Heart left ventricle (tissue), 13 donors: ENCODE measurements around the gene SHPK.

Experiments used
- POLR2A ChIP-seq, 2 donors: fragments of 450-650 bp; IDR thresholded peaks; one replicate each; pipeline ENCODE4 v1.6.1; 2017; ENCODE audit warnings: antibody characterized with exemption in 2 of 2, mild to moderate bottlenecking in 2 of 2, moderate library complexity in 2 of 2
- TF ChIP-seq, protein P1 (sequence below), 12 donors: fragments of 200-600 bp; sonication (generic) in 4 of 12; IDR thresholded peaks; one replicate each; pipeline versions ENCODE4 v1.5.0 to v1.8.0; 2018 to 2022; ENCODE audit warnings: antibody characterized with exemption in 12 of 12, mild to moderate bottlenecking in 5 of 12
- donor health status: ischemic (EF 13 %, LVEDD 7.1; RV severe dilation, severe dysfunction).
- donor health status: DM: no; HTN: yes; CAD: no.
- donor health status: DM: no; HTN: no; CAD: no.
- donor health status: ischemic (EF 25% LVEDD 6.9; RV normal size, moderate dysfunction).
- donor health status: ischemic (EF 25% LVEDD 5.7; RV mildly dilated, moderate dysfunction).
- donor health status: ischemic (EF 35%, LVEDD 5.7; RV mildly dilated, moderate dysfunction).
- donor health status: nonischemic (EF 11% LVEDD 7.7; RV severe dilation, severe dysfunction).
- donor health status: DM: yes; HTN: yes; CAD: no.
- donor health status: PGD.
- donor health status: ischemic (EF 29% LVEDD 5.4; RV normal size, mild dysfunction).
- donor health status: nonischemic (EF 23%, LVEDD 6.1; RV moderate dilation, normal function).

GRCh38 chr17:3565143-3565542 is 70.9 kb downstream of the SHPK start:
- TF ChIP-seq, protein P1, sequence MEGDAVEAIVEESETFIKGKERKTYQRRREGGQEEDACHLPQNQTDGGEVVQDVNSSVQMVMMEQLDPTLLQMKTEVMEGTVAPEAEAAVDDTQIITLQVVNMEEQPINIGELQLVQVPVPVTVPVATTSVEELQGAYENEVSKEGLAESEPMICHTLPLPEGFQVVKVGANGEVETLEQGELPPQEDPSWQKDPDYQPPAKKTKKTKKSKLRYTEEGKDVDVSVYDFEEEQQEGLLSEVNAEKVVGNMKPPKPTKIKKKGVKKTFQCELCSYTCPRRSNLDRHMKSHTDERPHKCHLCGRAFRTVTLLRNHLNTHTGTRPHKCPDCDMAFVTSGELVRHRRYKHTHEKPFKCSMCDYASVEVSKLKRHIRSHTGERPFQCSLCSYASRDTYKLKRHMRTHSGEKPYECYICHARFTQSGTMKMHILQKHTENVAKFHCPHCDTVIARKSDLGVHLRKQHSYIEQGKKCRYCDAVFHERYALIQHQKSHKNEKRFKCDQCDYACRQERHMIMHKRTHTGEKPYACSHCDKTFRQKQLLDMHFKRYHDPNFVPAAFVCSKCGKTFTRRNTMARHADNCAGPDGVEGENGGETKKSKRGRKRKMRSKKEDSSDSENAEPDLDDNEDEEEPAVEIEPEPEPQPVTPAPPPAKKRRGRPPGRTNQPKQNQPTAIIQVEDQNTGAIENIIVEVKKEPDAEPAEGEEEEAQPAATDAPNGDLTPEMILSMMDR (IDR thresholded peaks at IDR 0.05) = no peak
- no peak for TF ChIP-seq POLR2A (IDR thresholded peaks at IDR 0.05)
